HG03095 (cell line): ENCODE results near the gene VASN.

Experiments
- ATAC-seq: cut with Tn5 transposase; IDR thresholded peaks from one replicate; pipeline ENCODE4 v1.9.1; 2021; ENCODE audit warnings: moderate library complexity; ENCODE audit not compliant: unreplicated experiment

Gene VASN

DNA sequence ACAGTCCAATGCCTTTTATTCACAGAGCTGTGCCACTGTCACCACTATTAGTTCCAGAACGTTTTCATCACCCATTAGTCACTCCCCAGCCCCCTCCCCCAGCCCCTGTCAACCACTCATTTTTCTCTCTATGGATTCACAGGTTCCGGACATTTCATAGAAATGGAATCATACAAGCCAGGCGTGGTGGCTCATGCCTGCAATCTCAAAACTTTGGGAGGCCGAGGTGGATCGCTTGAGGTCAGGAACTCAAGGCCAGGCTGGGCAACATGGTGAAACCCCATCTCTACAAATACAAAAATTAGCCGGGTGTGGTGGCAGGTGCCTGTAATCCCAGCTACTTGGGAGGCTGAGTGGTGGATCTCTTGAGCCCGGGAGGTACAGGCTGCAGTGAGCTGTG lies 19.8 kb upstream of the VASN start:
- no peak for ATAC-seq

- ATAC-seq = no peak
Observed at GRCh38 chr16:4352843-4353242, 18.8 kb upstream of the VASN start.

- ATAC-seq = no peak
Observed at GRCh38 chr16:4353675-4354074, 18.0 kb upstream of the VASN start.

- ATAC-seq = no peak
Observed at GRCh38 chr16:4354512-4355409, 16.9 kb upstream of the VASN start.

DNA sequence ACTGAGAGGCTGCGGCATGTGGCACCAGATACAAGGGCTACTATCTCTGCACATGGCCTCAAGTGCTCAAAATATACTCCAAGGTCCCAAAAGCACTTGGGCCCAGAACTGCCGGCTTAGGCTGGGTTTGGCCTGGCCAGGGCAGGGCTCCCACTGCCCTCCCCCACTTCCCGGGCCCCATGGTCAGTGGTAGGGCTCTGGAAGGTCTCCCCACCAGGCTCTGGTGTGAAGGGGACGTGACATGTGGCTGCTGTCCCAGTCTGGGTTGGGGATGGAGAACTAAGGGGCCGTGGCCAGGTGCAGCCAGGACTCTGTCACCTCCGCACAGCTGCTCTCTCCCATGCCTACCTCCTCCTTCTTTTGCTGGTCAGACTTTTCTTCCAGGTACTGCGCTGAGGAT lies 14.8 kb upstream of the VASN start:
- no peak for ATAC-seq

- ATAC-seq = no peak
Observed at GRCh38 chr16:4358236-4358635, 13.4 kb upstream of the VASN start.

DNA sequence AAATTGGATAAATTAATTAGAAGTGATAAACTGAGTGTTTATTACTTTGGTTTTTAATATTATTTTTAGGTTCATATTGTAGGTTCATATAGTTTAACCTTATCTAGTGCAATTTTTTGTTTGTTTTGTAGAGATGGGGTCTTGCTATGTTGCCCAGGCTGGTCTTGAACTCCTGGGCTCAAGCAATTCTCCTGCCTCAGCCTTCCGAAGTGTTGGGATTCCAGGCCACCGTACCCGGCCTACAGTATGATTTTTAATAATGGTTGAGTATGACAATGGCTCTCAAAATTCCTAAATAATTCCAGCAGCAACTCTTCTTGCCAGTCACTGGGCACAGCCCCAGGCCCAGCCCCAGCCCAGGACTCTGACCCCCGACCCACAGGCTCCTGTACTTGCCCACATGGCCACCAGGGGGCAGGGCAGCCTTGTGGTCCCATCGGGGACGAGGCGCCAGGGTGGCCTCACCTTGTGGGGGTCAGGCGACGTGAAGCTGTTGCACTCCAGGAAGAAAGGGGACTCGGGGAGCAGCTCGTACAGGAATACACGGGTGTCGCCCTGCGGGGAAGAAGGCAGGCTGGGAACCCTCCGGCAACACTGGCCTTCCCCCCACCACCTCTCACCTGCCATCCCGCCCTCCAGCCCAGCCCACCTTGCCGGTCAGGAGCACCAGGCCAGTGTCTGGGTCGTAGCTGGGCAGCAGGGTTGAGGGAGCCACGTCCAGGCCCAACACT lies 12.7 kb upstream of the VASN start:
- ATAC-seq = no peak

DNA sequence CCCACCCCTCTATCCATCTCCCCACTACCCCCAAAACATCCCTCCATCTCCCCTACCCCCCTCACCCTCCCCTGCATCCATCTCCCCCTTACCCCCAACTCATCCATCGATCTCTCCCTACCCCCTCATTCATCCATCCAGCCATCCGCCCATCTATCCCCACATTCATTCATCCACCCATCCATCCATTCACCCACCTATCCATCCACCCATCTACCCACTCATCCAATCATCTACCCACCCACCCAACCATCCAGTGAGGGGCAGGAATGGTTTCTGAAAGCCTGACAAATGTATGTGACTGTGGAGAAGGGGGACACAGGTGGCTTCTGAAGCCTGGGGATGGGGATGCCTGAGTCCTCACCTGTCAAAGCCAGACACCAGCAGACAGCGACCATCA lies 11.7 kb upstream of the VASN start:
- no peak for ATAC-seq

- ATAC-seq = no peak
Observed at GRCh38 chr16:4360538-4361021, 11.1 kb upstream of the VASN start.

GRCh38 chr16:4361033-4361943 lies 10.4 kb upstream of the VASN start:
- no peak for ATAC-seq

GRCh38 chr16:4361944-4362311 lies 9.7 kb upstream of the VASN start:
- no peak for ATAC-seq

DNA sequence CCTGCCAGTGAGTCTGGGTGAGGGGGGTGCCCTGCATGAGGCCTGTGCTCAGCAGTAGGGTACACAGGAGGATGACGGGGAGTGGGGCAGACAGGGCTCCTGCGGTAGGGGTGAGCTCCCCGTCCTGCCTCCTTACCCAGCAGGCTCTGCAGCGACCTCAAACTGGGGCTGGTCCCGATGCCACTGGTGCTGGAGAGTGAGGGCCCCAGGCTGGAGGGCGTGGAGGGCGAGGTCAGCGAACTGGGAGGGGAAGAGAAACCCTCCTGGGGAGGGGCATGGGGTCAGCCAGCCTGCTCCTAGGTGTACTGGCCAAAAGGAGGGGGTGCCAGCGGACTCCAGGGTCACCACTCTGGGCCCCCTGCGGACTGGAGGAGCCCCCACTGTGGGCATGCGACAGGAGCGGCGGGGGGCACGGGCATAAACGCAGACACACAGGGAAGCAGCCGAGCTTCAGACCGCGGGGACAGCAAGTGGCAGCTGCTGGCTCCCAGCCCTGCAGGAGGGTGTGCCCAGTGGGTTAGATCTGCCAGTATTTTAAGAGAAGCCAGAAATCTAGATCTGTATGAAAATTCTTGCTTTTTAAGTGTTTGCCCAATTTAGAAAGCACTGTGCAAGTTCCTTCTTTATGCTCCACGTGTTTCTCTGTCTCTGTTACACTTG lies 9.0 kb upstream of the VASN start:
- no peak for ATAC-seq

- ATAC-seq = no peak
Observed at GRCh38 chr16:4364196-4365013, 7.2 kb upstream of the VASN start.

DNA sequence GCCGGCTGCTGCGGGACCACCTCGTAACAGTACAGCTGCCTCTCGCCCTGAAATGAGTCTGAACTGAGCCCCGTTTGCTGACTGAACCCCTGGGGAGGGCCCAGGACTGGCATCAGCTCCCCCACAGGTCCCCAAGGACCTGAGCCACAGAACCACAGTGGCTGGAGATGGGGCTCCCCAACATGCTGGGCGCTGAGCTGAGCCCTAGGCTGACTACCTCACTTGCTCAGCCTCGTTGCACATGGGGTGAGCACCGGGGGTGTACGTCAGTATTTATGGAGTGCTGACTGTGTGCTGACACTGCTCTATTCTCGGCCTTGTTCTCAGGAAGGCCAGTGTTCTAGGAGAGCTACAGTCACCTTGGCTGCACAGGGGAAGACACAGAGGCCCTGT lies 6.6 kb upstream of the VASN start:
- peak; percentile 61 for ATAC-seq

GRCh38 chr16:4365615-4366014 lies 6.0 kb upstream of the VASN start:
- no peak for ATAC-seq

DNA sequence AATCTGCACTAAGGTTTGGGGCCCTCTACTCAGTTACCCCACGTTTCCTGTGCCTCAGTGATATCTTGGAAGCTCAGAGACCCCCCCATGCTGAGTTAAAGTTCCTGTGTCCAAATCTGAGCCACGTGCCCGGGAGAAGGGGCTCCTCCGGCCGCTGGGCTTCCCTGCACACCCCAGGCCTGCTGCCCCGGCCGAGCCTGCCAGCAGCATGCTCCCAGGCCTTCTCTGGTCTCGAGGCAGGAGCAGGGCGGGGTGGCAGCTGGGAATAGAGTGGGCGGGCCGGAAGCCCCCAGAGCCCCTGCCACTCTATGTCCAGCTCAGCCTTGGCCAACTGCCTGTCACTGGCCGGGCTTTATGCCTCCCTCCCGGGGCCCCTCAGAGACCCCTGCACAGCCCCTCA lies 5.6 kb upstream of the VASN start:
- ATAC-seq = no peak

DNA sequence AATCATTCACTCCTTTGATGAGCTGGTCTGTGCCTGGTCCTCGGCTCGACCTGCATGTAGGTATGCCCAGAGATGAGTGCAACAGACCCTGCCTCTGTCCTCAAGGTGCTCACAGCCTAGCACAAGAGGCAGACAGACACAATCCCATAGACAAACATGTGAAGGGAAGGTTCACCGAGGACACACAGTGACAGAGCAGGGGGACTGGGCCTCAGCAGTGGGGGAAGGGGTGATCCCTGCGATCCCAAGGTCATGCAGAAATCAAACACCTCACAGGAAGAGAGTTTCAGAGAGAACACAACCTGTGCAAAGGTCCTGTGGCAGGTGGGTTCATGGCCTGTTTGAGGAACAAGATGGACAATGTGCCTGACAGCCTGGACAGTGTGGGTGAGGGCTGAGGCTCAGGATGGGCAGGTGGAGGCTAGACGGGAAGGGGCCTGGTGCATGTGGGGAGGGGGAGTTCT lies 4.2 kb upstream of the VASN start:
- no peak for ATAC-seq

DNA sequence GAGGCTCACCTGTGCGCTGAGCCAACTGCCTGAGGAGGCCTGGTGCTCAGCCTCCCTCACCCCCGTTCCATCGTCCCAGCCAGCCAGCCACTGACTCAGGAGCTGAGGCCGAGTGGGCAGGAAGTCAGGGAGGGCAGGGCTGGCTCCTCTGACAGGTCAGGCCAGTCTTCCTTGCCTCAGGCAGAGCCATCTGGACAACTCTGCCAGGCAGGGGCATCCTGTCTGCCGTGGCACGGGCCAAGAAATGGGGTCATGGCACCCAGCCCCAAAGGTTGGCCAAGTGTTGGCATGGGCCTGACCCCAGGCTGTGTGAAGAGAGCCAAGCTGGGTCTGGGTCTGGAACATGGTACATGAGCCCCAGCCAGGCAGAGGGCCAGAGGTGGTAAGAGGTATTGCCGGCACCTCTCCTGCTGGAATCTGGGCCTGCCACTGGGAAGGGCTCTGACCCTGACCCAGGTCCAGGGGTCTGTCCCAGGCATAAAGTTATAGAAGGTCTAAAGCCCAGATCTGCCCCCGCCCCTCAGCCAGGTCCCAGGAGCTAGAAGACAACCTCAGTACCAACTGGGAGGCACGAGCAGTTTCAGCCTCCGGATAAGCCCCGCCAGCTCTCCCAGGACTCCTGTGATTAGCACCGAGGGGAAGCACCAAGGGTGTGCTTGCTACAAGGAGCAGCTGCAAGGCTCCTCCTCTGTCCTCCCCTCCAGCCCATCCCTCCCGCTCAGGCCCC lies 2.5 kb upstream of the VASN start:
- no peak for ATAC-seq

- no peak for ATAC-seq
Observed at GRCh38 chr16:4370151-4370550, 1.5 kb upstream of the VASN start.
